ENCODE measurements around the gene HEBP1.

DNA sequence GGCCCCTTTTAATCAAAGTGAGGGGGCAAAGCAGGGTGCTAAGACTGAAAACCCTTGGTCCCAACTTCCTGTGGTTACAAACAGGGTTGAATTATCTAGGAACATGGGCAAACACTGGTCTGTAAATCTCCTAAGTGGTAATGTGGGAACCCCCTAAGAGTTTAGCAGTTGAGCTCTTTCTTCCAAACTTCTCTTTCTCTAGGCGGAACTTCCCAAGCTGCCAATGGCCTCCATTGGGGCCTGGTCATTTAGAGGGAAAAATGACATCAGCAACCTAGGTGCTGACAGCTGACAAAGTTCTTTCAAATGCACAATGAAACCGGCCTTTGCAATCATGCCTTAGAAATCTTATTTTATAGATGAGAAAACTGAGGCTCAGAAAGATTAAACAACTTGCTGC is 17.7 kb downstream of the HEBP1 start:
- TF ChIP-seq ZC3H10 (CRISPR knock-in tag; IDR thresholded peaks at IDR 0.05) (no peak), ARNTL (CRISPR knock-in tag; IDR thresholded peaks at IDR 0.05; ENCODE audit: borderline replicate concordance, low read depth) (no peak), CSDC2 (CRISPR knock-in tag; IDR thresholded peaks at IDR 0.05) (no peak), ZFP30 (CRISPR knock-in tag; IDR thresholded peaks at IDR 0.05) (no peak), ISL1 (CRISPR knock-in tag; IDR thresholded peaks at IDR 0.05) (no peak)
- TF ChIP-seq, protein P1, sequence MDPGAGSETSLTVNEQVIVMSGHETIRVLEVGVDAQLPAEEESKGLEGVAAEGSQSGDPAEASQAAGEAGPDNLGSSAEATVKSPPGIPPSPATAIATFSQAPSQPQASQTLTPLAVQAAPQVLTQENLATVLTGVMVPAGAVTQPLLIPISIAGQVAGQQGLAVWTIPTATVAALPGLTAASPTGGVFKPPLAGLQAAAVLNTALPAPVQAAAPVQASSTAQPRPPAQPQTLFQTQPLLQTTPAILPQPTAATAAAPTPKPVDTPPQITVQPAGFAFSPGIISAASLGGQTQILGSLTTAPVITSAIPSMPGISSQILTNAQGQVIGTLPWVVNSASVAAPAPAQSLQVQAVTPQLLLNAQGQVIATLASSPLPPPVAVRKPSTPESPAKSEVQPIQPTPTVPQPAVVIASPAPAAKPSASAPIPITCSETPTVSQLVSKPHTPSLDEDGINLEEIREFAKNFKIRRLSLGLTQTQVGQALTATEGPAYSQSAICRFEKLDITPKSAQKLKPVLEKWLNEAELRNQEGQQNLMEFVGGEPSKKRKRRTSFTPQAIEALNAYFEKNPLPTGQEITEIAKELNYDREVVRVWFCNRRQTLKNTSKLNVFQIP (CRISPR knock-in tag; IDR thresholded peaks at IDR 0.05; ENCODE audit: borderline replicate concordance, low read depth) = no peak
